GM13977 (cell line): Measurements from ENCODE around the gene ADM2.

Experiments used
- DNase-seq: peaks from one replicate; pipeline ENCODE4 v3.0.0; 2012; ENCODE audit warnings: low spot score
- in situ Hi-C: fragments of 300-500 bp; cut with MboI; formaldehyde crosslinking; loops from one replicate; pipeline ENCODE4 v1.12.0; 2022; ENCODE audit warnings: low sequenced_read_pairs, low pct_unique_long_range_greater_than_20kb, mixed read lengths, inconsistent platforms; ENCODE audit not compliant: unreplicated experiment
- TF ChIP-seq, protein P1 (sequence below): IDR thresholded peaks from 2 replicates; pipeline ENCODE4 v1.5.1; 2012; ENCODE audit warnings: mild to moderate bottlenecking, control low read depth; ENCODE audit not compliant: insufficient read depth; ENCODE audit errors: extremely low read depth, missing control alignments

ADM2 gene

DNA sequence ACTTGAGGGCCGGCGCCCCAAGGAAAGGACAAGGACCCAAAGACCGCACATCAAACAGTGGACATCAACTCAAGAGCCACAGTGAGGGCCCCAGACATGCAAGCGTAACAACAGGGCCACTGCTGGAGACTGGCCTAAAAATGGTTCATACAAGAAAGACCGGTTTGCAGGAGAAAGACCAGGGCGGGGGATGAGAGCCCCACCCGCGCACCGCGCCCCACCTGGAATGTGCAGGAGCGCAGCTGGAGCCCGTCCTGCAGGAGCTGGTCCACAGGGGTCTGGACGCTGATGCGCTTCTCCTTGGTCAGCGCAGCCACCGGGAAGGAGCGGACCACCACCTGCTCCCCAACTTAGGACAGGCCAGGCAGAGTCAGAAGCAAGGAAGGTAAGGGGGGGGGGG is 20.4 kb upstream of the ADM2 start:
- TF ChIP-seq, protein P1, sequence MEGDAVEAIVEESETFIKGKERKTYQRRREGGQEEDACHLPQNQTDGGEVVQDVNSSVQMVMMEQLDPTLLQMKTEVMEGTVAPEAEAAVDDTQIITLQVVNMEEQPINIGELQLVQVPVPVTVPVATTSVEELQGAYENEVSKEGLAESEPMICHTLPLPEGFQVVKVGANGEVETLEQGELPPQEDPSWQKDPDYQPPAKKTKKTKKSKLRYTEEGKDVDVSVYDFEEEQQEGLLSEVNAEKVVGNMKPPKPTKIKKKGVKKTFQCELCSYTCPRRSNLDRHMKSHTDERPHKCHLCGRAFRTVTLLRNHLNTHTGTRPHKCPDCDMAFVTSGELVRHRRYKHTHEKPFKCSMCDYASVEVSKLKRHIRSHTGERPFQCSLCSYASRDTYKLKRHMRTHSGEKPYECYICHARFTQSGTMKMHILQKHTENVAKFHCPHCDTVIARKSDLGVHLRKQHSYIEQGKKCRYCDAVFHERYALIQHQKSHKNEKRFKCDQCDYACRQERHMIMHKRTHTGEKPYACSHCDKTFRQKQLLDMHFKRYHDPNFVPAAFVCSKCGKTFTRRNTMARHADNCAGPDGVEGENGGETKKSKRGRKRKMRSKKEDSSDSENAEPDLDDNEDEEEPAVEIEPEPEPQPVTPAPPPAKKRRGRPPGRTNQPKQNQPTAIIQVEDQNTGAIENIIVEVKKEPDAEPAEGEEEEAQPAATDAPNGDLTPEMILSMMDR, result no peak
- DNase-seq, result no peak
- in situ Hi-C loops, result no loop called here

DNA sequence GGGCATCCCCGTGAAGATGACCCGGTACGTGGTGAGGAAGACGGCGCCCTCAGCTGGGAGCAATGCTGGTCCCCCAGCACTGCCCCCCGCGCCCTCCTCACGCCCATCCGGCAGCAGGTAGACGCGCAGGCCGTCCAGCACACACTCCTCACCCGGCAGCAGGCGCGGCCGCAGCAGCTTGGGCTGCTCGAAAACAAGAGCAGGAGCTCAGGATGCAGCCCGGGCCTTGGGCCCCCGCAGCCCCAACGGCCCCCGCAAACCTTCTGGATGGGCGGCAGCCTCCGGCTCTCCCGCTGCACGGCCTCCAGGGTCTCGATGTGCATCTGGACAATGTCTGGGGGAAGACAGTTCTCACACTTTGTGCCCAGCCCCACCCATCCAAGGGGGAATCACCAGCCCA is 19.8 kb upstream of the ADM2 start:
- TF ChIP-seq, protein P1, result no peak
- no peak for DNase-seq
- in situ Hi-C loops, result no loop called here

DNA sequence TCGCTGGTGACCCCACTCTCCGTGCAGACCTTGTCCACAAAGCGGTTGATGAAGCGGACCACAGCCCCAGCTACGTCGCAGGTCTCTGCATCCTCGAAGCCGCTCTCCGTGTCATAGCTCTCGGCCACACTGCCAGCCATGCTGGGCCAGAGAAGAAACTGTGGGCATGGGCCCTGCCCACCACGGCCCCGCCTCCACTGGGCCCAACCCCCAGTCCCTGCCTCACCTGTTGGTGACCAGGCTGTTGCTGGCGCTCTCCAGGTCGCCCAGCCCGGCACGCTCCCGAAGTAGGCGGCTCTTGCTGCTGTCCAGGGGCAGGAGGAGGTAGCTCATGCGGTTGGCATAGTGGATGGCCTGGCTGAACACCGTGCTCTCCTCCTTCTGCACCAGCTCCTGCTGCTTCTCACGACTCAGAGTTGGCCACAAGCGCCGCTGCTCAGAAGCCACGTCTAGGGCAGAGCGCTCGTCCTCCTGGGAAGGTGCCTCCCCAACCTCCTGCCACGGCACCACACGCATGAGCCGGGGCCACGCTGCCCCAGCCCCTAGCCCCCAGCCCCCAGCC is 19.3 kb upstream of the ADM2 start:
- in situ Hi-C loops, result no loop called here
- DNase-seq, result no peak
- TF ChIP-seq, protein P1, result no peak

DNA sequence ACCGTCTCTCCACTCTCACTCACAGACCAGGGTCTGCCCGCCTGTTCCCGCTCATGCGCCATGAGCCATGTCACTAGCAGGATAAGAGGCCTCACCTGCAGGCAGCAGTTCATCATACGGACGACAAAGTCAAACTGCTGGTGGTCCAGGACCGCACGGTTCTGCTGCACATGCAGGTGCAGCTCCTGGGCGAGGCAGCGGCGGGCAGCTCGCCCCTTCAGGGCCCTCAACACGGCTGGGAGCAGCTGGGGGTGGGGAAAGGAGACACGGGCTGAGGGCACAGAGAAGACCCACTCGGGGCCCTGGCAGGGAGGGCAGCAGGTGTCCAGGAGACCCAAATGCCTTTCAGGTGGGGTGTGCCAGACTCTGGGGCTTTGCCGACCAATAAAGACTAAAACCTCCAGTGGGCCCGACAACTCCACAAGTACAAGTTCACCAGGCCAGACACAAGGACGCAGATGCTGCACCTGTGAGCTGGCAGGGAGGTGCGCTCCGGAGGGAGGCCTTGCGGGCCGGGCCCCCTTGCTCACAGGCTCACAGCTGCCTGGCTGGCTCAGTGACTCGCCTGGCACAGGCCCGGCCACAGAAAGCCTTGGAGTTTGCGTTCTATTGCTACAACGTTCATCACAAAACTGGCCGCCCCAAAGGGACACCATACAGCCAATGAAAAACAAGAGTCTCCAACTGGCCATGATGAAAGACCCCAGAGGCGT is 18.0 kb upstream of the ADM2 start:
- TF ChIP-seq, protein P1, result no peak
- no peak for DNase-seq
- in situ Hi-C loops, result no loop called here

DNA sequence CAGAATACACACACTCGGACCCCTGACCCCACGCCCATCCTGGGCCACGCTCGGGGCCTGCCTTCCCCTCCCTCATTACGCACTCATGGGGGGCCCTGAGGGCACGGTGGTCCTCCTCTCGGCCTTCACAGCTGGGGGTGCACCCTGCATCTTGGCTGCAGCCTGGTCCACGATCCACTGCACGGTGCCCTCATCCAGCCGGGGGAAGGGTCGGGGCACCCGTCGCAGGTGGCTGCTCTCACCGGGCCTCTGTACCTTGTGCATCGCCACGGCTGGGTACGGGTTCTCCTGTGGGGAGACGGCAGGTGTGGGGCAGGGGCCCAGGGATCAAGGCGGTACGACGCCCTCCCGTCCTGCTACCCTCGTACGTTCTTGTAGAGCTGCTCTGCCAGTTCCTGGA is 16.9 kb upstream of the ADM2 start:
- TF ChIP-seq, protein P1, result no peak
- in situ Hi-C loops, result no loop called here
- no peak for DNase-seq

DNA sequence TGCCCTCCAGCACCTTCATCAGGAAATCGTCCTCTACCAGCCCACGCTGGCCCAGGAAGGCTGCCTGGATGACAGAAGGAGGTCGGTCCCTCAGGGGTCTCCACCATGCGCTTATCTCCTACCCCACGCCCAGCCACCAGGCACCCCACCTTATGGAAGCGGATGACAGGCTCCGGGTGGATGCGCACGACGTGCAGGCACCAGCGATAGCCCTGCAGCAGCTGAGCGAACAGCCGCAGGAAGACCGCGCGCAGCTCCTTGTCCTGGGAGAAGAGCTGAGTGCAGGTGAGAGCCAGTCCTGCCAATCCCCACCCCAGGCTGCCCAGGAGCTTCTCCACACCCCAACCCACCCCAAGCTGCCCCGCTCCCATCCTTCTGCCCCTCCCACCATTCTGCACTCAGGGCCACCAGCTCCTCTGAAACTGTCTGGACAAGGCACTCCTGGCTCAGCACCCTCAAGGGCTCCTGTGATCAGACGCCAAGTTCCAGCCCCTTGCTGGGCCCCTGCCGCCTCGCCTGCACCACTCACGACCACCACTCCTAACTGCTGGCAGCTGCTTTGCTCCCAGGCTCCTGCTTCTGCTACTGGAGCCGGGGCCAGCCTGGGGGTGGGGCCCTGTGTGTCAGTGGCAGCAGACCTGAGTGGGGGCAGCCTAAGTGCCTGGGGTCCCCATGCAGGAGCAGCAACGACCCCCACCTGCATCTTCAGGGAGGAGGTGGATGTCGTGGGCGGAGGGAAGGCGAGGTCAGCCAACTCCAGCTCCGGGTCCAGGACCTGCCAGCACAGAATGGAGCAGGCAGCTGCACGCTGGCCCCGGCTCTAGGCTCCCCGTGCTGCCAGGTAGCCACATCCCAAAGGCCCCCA is 16.0 kb upstream of the ADM2 start:
- TF ChIP-seq, protein P1, result no peak
- in situ Hi-C loops, result no loop called here
- no peak for DNase-seq
